H9 (cell line): ENCODE measurements around the gene SLC16A11. TPM values are rescaled to one million over a fixed set of nuclear protein-coding genes. Genes with fewer than 3 reads are reported as not detected.

Experiments used
- DNase-seq: peaks from one replicate; pipeline ENCODE4 v3.0.0-alpha.2; 2017
- H2AFZ ChIP-seq: one replicate; pipeline ENCODE4 v1.6.1; 2013; ENCODE audit warnings: mild to moderate bottlenecking, low read length, control low read depth, moderate library complexity
- H2AK5ac ChIP-seq: 2 replicates; pipeline ENCODE4 v1.6.1; 2013; ENCODE audit warnings: low read length, control low read depth, mixed read lengths; ENCODE audit not compliant: insufficient read length
- H2BK120ac ChIP-seq: one replicate; pipeline ENCODE4 v1.6.1; 2013; ENCODE audit warnings: low read depth, mild to moderate bottlenecking, low read length, control low read depth, inconsistent platforms; ENCODE audit not compliant: poor library complexity, severe bottlenecking
- H2BK12ac ChIP-seq: 2 replicates; pipeline ENCODE4 v1.6.1; 2013; ENCODE audit warnings: low read length, control low read depth, mixed read lengths, low read depth; ENCODE audit not compliant: insufficient read length
- H2BK15ac ChIP-seq: 2 replicates; pipeline ENCODE4 v1.6.1; 2013; ENCODE audit warnings: low read depth, low read length, control low read depth
- H2BK20ac ChIP-seq: one replicate; pipeline ENCODE4 v1.6.1; 2013; ENCODE audit warnings: low read depth, mild to moderate bottlenecking, low read length, control low read depth, inconsistent platforms; ENCODE audit not compliant: poor library complexity, severe bottlenecking
- H2BK5ac ChIP-seq: 2 replicates; pipeline ENCODE4 v1.6.1; 2013; ENCODE audit warnings: low read length, control low read depth, mixed read lengths; ENCODE audit not compliant: insufficient read length
- H3K14ac ChIP-seq: 2 replicates; pipeline ENCODE4 v1.6.1; 2013; ENCODE audit warnings: low read length, control low read depth; ENCODE audit not compliant: insufficient read depth
- H3K18ac ChIP-seq: 2 replicates; pipeline ENCODE4 v1.6.1; 2013; ENCODE audit warnings: low read depth, mild to moderate bottlenecking, mixed read lengths, low read length, control low read depth; ENCODE audit not compliant: insufficient read length
- H3K23ac ChIP-seq: 2 replicates; pipeline ENCODE4 v1.6.1; 2013; ENCODE audit warnings: low read length, control low read depth, mixed read lengths, low read depth; ENCODE audit not compliant: insufficient read length
- H3K23me2 ChIP-seq: 2 replicates; pipeline ENCODE4 v1.6.1; 2013; ENCODE audit warnings: low read depth, mild to moderate bottlenecking, mixed read lengths, low read length, control low read depth; ENCODE audit not compliant: insufficient read length, poor library complexity, severe bottlenecking
- H3K27ac ChIP-seq: 2 replicates; pipeline ENCODE4 v1.5.1; 2013; ENCODE audit warnings: low read length, control low read depth, mixed read lengths, low read depth; ENCODE audit not compliant: insufficient read length
- H3K27me3 ChIP-seq: 2 replicates; pipeline ENCODE4 v1.6.1; 2013; ENCODE audit warnings: low read length, control low read depth, inconsistent platforms; ENCODE audit not compliant: insufficient read depth
- H3K4ac ChIP-seq: 2 replicates; pipeline ENCODE4 v1.6.1; 2013; ENCODE audit warnings: low read depth, mild to moderate bottlenecking, control low read depth, inconsistent platforms, low read length, moderate library complexity
- H3K4me1 ChIP-seq: 2 replicates; pipeline ENCODE4 v1.6.1; 2013; ENCODE audit warnings: low read length, control low read depth, inconsistent platforms; ENCODE audit not compliant: insufficient read depth
- H3K4me2 ChIP-seq: 2 replicates; pipeline ENCODE4 v1.6.1; 2013; ENCODE audit warnings: low read length, control low read depth, mixed read lengths; ENCODE audit not compliant: insufficient read length, insufficient read depth
- H3K56ac ChIP-seq: 2 replicates; pipeline ENCODE4 v1.6.1; 2013; ENCODE audit warnings: low read depth, mild to moderate bottlenecking, mixed read lengths, low read length, control low read depth; ENCODE audit not compliant: insufficient read length
- H3K79me1 ChIP-seq: 2 replicates; pipeline ENCODE4 v1.6.1; 2013; ENCODE audit warnings: low read depth, mild to moderate bottlenecking, moderate library complexity, low read length, control low read depth, inconsistent platforms; ENCODE audit not compliant: insufficient read depth, poor library complexity, severe bottlenecking
- H3K79me2 ChIP-seq: 2 replicates; pipeline ENCODE4 v1.6.1; 2013; ENCODE audit warnings: low read length, control low read depth, inconsistent platforms; ENCODE audit not compliant: insufficient read depth
- H3K9ac ChIP-seq: 2 replicates; pipeline ENCODE4 v1.6.1; 2013; ENCODE audit warnings: low read length, control low read depth, mixed read lengths; ENCODE audit not compliant: insufficient read length; ENCODE audit errors: extremely low read depth
- H3K9me3 ChIP-seq: one replicate; pipeline ENCODE4 v1.6.1; 2013; ENCODE audit warnings: low read depth, low read length, inconsistent platforms; ENCODE audit not compliant: control insufficient read depth
- H3T11ph ChIP-seq: one replicate; pipeline ENCODE4 v1.6.1; 2013; ENCODE audit warnings: mild to moderate bottlenecking, low read length, control low read depth, inconsistent platforms
- H4K20me1 ChIP-seq: one replicate; pipeline ENCODE4 v1.6.1; 2013; ENCODE audit not compliant: control insufficient read depth, insufficient read length, insufficient read depth
- H4K5ac ChIP-seq: 2 replicates; pipeline ENCODE4 v1.6.1; 2013; ENCODE audit warnings: low read depth, mild to moderate bottlenecking, mixed read lengths, low read length, control low read depth; ENCODE audit not compliant: insufficient read length
- H4K8ac ChIP-seq: replicated peaks from 2 replicates; pipeline ENCODE4 v1.6.1; 2013; ENCODE audit warnings: low read length, control low read depth, mixed read lengths, low read depth; ENCODE audit not compliant: insufficient read length
- H4K91ac ChIP-seq: 2 replicates; pipeline ENCODE4 v1.6.1; 2013; ENCODE audit warnings: low read depth, mild to moderate bottlenecking, moderate library complexity, mixed read lengths, low read length, control low read depth; ENCODE audit not compliant: insufficient read length
- H3K27ac Mint-ChIP-seq, 3 experiments: 2 replicates in 2 of 3; 3 replicates in 1 of 3; pipeline ENCODE4 v1.8.0; 2020 to 2021; ENCODE audit warnings: mixed read lengths in 3 of 3, mild to moderate bottlenecking in 1 of 3, moderate library complexity in 1 of 3
- H3K27me3 Mint-ChIP-seq: 2 replicates; pipeline ENCODE4 v1.8.0; 2021; ENCODE audit warnings: low read depth, mild to moderate bottlenecking, moderate library complexity, mixed read lengths
- H3K36me3 Mint-ChIP-seq, 3 experiments: 2 replicates in 2 of 3; 3 replicates in 1 of 3; pipeline ENCODE4 v1.8.0; 2020 to 2021; ENCODE audit warnings: low read depth in 3 of 3, mixed read lengths in 3 of 3; ENCODE audit not compliant: insufficient read depth in 1 of 3
- H3K4me1 Mint-ChIP-seq, 2 experiments: 2 replicates each; pipeline ENCODE4 v1.8.0; 2020; ENCODE audit warnings: mixed read lengths in 2 of 2
- H3K4me3 Mint-ChIP-seq, 2 experiments: 2 replicates in 1 of 2; 3 replicates in 1 of 2; pipeline ENCODE4 v1.8.0; 2020 to 2021; ENCODE audit warnings: mild to moderate bottlenecking in 2 of 2, mixed read lengths in 2 of 2, moderate library complexity in 1 of 2
- H3K9me3 Mint-ChIP-seq, 2 experiments: 2 replicates in 1 of 2; 3 replicates in 1 of 2; pipeline ENCODE4 v1.8.0; 2020; ENCODE audit warnings: mild to moderate bottlenecking in 2 of 2, mixed read lengths in 2 of 2, moderate library complexity in 1 of 2
- WGBS: extraction: QIAGEN DNeasy Blood & Tissue Kit; methylation state at CpG from one replicate; pipeline ENCODE4 v1.1.7; 2013; ENCODE audit warnings: missing lambda C conversion rate, low lambda C conversion rate, mixed read lengths; ENCODE audit not compliant: insufficient read length; ENCODE audit errors: extremely low coverage; 5-methylcytosine and 5-hydroxymethylcytosine counted together
- total RNA-seq: library from RNA; stranded (reverse); gene quantifications from 2 replicates; pipeline ENCODE4 v1.2.1, GENCODE V29; 2021
- TF ChIP-seq, protein P1 (sequence below): fragments of 200-600 bp; sonication (generic); conservative IDR thresholded peaks from 3 replicates; pipeline ENCODE4 v1.8.0; 2021; ENCODE audit warnings: antibody characterized with exemption, mild to moderate bottlenecking

The SLC16A11 gene
- total RNA-seq, 1 experiment from 2014 or later: 0.13 TPM

DNA sequence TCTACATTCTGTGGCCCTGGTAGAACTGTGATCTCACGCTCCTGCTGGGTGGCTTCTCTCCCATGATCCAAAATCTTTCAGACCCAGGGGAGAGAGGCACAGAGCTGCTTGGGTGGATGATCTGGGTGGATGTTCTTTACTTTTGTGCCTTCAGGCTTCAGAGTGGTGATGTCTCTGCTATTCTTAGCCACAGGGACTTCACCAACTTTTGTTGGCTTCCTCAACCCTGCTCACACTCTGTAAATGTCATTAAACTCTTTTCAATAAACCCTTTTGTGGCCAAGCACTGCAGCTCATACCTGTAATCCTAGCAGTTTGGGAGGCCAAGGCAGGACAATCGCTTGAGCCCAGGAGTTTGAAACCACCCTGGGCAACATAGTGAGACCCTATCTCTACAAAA lies 28.5 kb upstream of the SLC16A11 start:
- Mint-ChIP-seq H3K4me1 (no peaks in the 10 kb centered on the region), H3K36me3 (peaks cover 2 to 10% (median 6%) of the 10 kb centered on the region in 3 experiments; a peak in 4 of 7 replicates), H3K27me3 (peaks cover 40% of the 10 kb centered on the region), H3K27ac (peak overlapping the region in 1 of 3 experiments; percentile 9; a peak in 1 of 7 replicates), H3K9me3 (peaks cover 24 to 25% of the 10 kb centered on the region in 2 experiments), H3K4me3 (no peak overlapping the region)
- Histone ChIP-seq H3K18ac (no peak overlapping the region), H3K9ac (no peak overlapping the region), H3K4me2 (no peak overlapping the region), H3K14ac (no peak overlapping the region), H3K27ac (no peak overlapping the region), H2BK20ac (no peak overlapping the region), H3K4ac (no peak overlapping the region), H4K5ac (no peak overlapping the region), H2BK15ac (no peak overlapping the region), H3K79me1 (no peaks in the 10 kb centered on the region), H2BK120ac (no peak overlapping the region), H4K8ac (no peak overlapping the region), H2BK5ac (no peak overlapping the region), H2BK12ac (no peak overlapping the region), H3K56ac (no peak overlapping the region), H3K23ac (no peak overlapping the region), H3K27me3 (no peaks in the 10 kb centered on the region; the same call in 1 of the 2 replicates), H3K79me2 (no peaks in the 10 kb centered on the region), H4K20me1 (no peaks in the 10 kb centered on the region), H3K4me1 (no peaks in the 10 kb centered on the region), H3T11ph (no peak overlapping the region), H2AFZ (no peak overlapping the region), H2AK5ac (no peak overlapping the region), H3K23me2 (no peaks in the 10 kb centered on the region), H3K9me3 (no peaks in the 10 kb centered on the region), H4K91ac (no peak overlapping the region)
- no CpG with 5 or more reads among the region's 2 CpGs for WGBS
- TF ChIP-seq, protein P1, sequence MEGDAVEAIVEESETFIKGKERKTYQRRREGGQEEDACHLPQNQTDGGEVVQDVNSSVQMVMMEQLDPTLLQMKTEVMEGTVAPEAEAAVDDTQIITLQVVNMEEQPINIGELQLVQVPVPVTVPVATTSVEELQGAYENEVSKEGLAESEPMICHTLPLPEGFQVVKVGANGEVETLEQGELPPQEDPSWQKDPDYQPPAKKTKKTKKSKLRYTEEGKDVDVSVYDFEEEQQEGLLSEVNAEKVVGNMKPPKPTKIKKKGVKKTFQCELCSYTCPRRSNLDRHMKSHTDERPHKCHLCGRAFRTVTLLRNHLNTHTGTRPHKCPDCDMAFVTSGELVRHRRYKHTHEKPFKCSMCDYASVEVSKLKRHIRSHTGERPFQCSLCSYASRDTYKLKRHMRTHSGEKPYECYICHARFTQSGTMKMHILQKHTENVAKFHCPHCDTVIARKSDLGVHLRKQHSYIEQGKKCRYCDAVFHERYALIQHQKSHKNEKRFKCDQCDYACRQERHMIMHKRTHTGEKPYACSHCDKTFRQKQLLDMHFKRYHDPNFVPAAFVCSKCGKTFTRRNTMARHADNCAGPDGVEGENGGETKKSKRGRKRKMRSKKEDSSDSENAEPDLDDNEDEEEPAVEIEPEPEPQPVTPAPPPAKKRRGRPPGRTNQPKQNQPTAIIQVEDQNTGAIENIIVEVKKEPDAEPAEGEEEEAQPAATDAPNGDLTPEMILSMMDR: no peak
- no peak for DNase-seq
